SH-SY5Y (cell line): ENCODE data around the gene IL22RA1.

ENCODE experiments used
- GATA2 ChIP-seq: IDR thresholded peaks from 2 replicates; pipeline ENCODE4 v1.6.1; 2011; ENCODE audit warnings: mild to moderate bottlenecking, low read depth, low read length
- GATA3 ChIP-seq: IDR thresholded peaks from 2 replicates; pipeline ENCODE4 v1.6.1; 2011; ENCODE audit warnings: low read depth, mild to moderate bottlenecking, low read length, moderate library complexity

Gene IL22RA1

GRCh38 chr1:24136956-24137539 is 5.9 kb downstream of the IL22RA1 start:
- TF ChIP-seq GATA2 (no peak), GATA3 (no peak)

- TF ChIP-seq GATA3 (no peak), GATA2 (no peak)
These were observed 8.6 kb downstream of the IL22RA1 start for GRCh38 chr1:24134376-24134775.

- no peak for TF ChIP-seq GATA2
- TF ChIP-seq GATA3: no peak
These were observed 9.1 kb downstream of the IL22RA1 start for GRCh38 chr1:24133819-24134218.

DNA sequence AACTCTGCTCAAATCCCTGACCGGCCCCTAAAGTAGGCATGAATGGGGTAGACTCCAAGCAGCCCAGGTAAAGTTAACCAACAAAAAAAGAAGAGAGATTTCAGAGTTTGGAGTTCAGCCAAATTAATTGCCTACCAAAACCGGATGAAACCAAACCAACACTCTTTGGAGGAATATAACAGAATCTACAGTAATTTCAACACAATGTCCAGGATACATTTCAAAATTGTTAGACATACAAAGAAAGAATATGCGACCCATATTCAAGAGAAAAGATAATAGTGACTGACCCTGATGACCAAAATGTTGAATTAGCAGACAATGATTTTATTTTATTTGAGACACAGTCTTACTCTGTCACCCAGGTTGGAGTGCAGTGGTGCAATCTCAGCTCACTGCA is 12.6 kb downstream of the IL22RA1 start:
- TF ChIP-seq GATA2 (no peak), GATA3 (no peak)

DNA sequence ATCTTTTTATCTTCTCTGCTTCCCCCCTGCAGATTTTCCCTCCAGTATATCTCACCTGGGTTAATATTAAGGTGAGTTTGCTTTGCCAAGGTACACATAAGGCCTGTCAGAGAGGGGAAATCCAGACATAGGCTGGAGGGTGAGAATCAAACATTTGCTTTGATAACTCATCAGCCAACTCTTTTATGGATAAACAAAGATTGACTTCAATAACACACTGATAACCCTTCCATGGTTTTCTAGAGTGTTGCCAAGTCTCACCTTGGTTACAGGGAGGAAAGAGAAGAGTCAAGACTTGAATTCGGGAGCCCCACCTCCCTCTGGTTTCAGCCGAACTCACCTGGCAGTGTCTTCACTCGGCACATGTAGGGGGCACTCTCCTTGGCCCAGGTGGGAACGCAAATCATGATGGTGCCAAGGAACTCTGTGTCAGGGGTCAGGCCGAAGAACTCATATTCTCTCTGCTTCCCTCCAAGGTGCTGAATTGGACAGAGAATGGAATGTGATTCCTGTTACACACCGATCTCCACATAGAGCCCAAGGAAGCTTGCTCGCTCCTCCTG is 15.1 kb downstream of the IL22RA1 start:
- TF ChIP-seq GATA3 (no peak), GATA2 (no peak)

DNA sequence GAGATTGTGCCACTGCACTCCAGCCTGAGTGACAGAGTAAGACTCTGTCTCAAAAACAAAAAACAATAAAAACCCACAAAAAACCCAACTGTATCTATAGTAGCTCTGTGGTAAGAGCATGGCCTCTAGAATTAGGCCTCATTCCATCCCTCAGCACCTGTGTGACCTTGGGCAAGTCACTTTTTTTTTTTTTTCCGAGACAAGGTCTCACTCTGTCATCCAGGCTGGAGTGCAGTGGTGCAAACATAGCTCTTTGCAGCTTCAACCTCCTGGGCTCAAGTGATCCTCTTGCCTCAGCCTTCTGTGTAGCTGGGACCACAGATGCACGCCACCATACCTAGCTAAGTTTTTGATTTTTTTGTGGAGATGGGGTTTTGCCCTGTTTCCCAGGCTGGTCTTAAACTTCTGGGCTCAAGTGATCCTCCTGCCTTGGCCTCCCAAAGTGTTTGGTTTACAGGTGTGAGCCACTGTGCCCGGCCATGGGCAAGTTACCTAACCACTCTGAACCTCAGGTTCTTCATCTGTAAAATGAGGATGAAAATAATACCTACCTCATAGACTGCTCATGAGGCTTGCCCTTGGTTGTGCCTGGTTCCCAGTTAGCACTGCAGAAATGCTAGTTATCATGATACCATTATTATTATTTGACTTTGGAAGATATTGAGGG is 15.7 kb downstream of the IL22RA1 start:
- TF ChIP-seq GATA3: no peak
- TF ChIP-seq GATA2: no peak

DNA sequence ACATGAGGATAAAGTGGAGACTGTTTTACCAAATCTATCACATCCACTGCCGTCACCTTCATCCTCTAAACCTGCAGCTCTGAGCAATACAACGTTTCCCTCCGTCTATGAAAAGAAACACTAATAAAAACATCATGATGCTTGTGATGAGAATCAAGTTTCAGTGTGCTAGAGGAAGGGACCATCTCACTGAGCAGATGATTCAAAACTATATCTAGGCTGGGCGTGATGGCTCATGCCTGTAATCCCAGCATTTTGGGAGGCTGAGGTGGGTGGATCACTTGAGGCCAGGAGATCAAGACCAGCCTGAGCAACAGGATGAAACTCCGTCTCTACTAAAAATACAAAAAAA is 16.3 kb downstream of the IL22RA1 start:
- TF ChIP-seq GATA2 (no peak), GATA3 (no peak)

DNA sequence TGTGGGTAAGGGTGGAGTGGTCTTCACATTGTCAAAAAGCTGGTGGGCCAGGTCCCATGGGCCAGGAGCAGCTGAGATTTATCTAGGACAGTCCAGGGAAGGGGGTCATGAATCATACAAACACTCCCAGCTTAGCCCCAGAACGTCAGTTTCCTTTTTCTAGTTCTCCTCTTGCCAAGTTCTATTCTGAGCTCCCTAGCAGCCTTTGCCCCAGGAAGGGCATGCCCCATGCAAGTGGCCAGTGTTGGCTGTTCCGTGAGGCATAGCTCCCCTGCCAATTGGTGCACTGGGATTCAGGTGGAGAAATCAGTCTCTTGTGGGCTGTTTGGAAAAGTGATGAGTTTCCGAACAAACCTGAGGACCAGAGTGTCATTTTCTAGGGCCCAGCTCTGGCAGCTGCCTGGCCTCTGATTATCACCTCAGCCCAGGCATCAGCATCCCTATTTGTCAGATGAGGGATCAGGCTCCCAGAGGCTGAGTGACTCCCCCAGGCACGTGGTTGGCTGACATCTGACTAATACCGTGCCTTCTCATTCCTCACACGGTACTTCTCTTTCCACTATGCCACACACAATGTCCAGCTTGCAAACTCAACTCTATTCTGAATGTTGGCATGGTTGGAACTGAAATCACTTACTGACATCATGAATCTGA is 16.8 kb downstream of the IL22RA1 start:
- no peak for TF ChIP-seq GATA3
- no peak for TF ChIP-seq GATA2

DNA sequence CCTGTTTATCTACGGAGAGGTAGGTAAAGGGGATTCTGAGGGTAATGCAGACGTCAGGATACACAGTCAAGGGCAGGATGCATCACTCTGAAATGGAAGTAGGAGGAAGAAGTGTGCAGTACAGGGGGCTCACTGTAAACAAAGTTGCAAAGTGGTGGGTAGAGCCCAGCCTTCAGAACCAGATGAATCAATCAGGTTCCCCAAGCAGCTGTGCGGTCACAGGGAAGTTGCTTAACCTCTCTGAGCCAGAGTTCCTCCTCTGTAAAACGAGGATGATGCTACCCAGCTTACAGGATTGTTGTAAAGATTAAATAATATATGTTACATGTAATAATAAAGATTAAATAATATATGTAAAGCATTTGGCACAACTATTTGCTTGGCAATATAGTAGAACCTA is 17.5 kb downstream of the IL22RA1 start:
- no peak for TF ChIP-seq GATA3
- no peak for TF ChIP-seq GATA2

DNA sequence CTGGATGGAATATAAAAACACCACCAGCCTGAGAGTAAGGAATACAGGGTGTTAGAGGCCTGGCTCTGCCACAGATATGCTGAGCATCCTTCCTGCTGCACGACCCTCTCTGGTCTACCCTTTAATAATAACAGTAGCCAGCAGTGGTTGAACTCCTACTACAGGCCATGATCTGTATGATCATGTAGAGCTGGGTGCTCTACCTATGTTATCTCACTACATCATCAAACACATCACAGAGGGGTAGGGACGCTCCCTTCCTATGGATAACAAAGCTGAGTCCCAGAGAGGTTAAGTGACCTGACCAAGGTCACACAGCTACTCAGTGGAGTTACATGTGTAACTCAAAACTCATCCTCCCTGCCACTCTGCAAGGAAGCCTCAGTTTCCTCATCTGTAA is 18.0 kb downstream of the IL22RA1 start:
- TF ChIP-seq GATA3 (no peak), GATA2 (no peak)

GRCh38 chr1:24123611-24124010 is 19.3 kb downstream of the IL22RA1 start:
- TF ChIP-seq GATA2: no peak

GRCh38 chr1:24122776-24123175 is 20.2 kb downstream of the IL22RA1 start:
- TF ChIP-seq GATA3: no peak
- no peak for TF ChIP-seq GATA2

- TF ChIP-seq GATA3: no peak
- TF ChIP-seq GATA2: no peak
These were observed 21.5 kb downstream of the IL22RA1 start for GRCh38 chr1:24121406-24121805.

DNA sequence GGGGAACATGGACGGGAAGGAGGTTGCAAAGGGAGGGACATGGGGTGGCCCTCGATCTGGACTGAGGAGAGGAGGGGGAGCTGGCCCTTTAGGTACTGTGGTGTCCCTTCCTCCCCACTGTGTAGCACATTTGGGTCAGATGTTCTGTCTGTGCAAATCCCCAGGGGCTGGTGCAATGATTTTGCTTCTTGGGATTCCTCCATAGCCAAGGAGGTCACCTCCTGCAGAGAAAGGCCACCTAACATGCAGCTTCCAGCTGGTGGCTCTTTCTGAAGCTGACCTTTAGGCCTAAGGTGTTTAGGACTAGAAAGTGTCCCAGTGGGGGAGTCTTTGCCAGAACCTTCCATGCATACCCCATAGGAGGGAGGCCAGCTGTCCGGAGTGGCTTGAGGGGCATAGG is 22.0 kb downstream of the IL22RA1 start:
- TF ChIP-seq GATA2 (no peak), GATA3 (no peak)
